A673 (cell line): ENCODE data around the gene ETV6.

Experiments used
- CTCF ChIP-seq: fragments of 300-800, 200-600 bp; sonication (generic); conservative IDR thresholded peaks from 2 replicates; pipeline ENCODE4 v1.5.1; 2017; ENCODE audit warnings: low read depth, mild to moderate bottlenecking, antibody characterized with exemption, low read length, moderate library complexity, mixed read lengths
- EZH2 ChIP-seq: fragments of 200-600 bp; sonication (generic); IDR thresholded peaks from 2 replicates; pipeline ENCODE4 v1.6.1; 2017; ENCODE audit warnings: borderline replicate concordance, low read depth, mild to moderate bottlenecking, mixed read lengths, antibody characterized with exemption, low read length; ENCODE audit not compliant: poor library complexity, severe bottlenecking

GRCh38 chr12:11891754-11892386 lies 242.4 kb downstream of the ETV6 start:
- TF ChIP-seq EZH2 (no peak), CTCF (0 out of 2 replicates have a peak, but pooled peaks have one; percentile 16)
